ENCODE data around the gene CALHM6. TPM values are rescaled to one million over a fixed set of nuclear protein-coding genes. Genes with fewer than 3 reads are reported as not detected.

Gene CALHM6
- total RNA-seq, result 3.7 and 4.2 TPM in 2 replicates

DNA sequence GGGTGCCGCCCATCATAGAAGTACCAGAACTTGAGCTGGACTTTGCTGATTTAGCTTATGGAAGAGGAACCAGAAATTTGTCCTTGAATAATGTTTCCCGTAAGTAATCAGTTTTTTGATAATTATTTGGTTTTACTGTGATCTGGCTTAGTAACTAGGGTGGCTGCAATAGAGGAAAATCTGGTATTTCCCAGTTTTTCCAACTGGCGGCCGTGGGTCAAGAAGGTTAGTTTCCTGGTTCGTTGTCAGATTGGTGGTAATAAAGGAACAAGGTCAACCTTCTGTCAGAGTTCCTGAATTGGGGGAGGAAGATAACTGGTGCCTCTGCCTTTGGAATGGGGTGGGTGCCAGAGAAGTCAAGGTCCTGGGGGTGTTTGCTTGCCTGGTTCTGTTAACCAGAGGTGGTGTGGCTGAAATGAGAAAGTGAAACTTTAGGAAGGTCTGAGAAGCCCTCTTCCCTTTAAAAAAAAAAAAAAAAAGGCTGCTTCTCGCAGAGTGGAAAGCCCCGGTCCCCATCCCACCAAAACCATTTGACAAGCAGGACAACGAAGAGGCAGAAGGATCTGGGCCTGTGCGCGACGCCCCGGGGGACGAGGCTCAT, at the start of gene CALHM6:
CALHM6 (plus strand) TSS at position 45 of the 601 bp plus-strand sequence; CDS start at position 600, 555 bp downstream.

DNA sequence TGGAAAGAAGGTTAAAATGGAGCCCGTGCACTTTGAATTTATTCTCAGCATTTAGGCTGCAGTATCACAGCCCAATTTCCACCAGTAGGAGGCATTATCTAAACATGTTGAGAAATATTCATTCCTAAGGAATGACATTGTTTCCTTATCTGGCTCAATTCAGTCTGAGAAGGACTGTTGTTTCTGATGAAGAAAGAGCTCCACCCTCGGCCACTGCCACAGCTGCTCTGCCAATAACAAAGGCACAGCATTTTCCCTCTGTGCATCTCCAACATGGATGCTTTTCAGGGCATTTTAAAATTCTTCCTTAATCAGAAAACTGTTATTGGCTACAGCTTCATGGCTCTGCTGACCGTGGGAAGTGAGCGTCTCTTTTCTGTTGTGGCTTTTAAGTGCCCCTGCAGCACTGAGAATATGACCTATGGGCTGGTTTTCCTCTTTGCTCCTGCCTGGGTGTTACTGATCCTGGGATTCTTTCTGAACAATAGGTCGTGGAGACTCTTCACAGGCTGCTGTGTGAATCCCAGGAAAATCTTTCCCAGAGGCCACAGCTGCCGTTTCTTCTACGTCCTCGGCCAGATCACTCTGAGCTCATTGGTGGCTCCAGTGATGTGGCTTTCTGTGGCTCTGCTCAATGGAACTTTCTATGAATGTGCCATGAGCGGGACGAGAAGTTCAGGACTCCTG, 50.4 kb downstream of the CALHM6 start, which contains the start of gene CALHM5:
CALHM5 (plus strand) TSS at position 216 of the 687 bp plus-strand sequence; CDS start at position 274, 58 bp downstream.

Other genes starting within 250 kb of the CALHM6 start
- 7.6 TPM in 2 replicates for gene TSPYL4, start 207.3 kb upstream of the CALHM6 start, total RNA-seq
- gene TSPYL1, start 181.4 kb upstream of the CALHM6 start, total RNA-seq, result 65.9 and 78.5 TPM in 2 replicates
- gene DSE, start 90.4 kb upstream of the CALHM6 start, total RNA-seq, result 14.3 and 16.8 TPM in 2 replicates
- 1.3 and 2.6 TPM in 2 replicates for gene CALHM5, start 50.3 kb downstream of the CALHM6 start, total RNA-seq
- gene TRAPPC3L, start 84.3 kb downstream of the CALHM6 start, total RNA-seq, result 0.11 and 0.34 TPM in 2 replicates
- 0.11 and 0.26 TPM in 2 replicates for gene CALHM4, start 92.4 kb downstream of the CALHM6 start, total RNA-seq
- 23.4 and 31.5 TPM in 2 replicates for gene RWDD1, start 110.1 kb downstream of the CALHM6 start, total RNA-seq
- gene RSPH4A, start 155.1 kb downstream of the CALHM6 start, total RNA-seq, result 0.65 and 2.6 TPM in 2 replicates
- gene ZUP1, start 207.4 kb downstream of the CALHM6 start, total RNA-seq, result 21.0 and 30.9 TPM in 2 replicates
- gene KPNA5, start 219.8 kb downstream of the CALHM6 start, total RNA-seq, result 13.9 and 19.4 TPM in 2 replicates

Measured in dermis lymphatic vessel endothelial cell (primary cell).